ENCODE data around the gene PPP2R5C. TPM values are rescaled to one million over a fixed set of nuclear protein-coding genes. Genes with fewer than 3 reads are reported as not detected.
A peak's percentile ranks its signal among the peaks of the same experiment; 100 is the strongest.

PPP2R5C gene
- total and polyA plus RNA-seq, 2 of the 8 experiments (the other 6 are each of a cell fraction or from before 2014, with no cell fraction given): 49.6 to 95.9 TPM

DNA sequence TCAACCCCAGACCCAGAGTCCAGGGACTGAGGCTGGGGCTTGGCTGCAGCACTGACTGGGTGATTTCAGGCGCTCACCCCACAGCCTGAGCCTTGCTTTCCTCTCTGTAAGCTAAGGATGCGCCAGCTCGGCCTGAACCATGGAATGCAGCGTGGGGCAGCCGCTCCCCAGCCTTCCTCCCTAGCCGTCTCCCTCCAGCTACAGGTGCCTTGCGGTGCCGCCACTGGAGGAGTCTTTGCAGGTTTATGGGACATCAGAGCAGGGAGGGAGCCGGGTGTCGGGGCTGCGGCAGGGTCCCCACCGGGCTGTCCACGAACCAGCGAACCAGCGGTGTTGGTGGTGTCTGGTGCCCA lies 19.4 kb downstream of the PPP2R5C start:
- H3K4me3 ChIP-seq (ENCODE audit: extremely low read depth in 1 of 4, insufficient read depth in 2 of 4, low read depth in 3 of 4, low read length in 4 of 4): peak overlapping the region; percentile 65 to 84 (median 78)
- H3K23ac ChIP-seq (ENCODE audit: insufficient read length): no peak overlapping the region
- WGBS, 2 experiments (ENCODE audit: extremely low coverage in 1 of 2, insufficient coverage in 1 of 2, insufficient read length in 1 of 2, insufficient replicate concordance in 2 of 2, low coverage in 1 of 2, low lambda C conversion rate in 2 of 2, missing lambda C conversion rate in 1 of 2): 2% methylated on average over 15 of the region's 15 CpGs; no CpG with 5 or more reads in 1 of the 2 experiments
- no peaks in the 10 kb centered on the region for H3K79me2 ChIP-seq (ENCODE audit: control insufficient read depth in 1 of 2, insufficient read depth in 2 of 2, low read length in 2 of 2)
- peak overlapping the region; percentile 72 for H4K8ac ChIP-seq (ENCODE audit: extremely low read depth, insufficient read depth, low read length)
- peaks cover 3 to 7% (median 6%) of the 10 kb centered on the region in 4 experiments; a peak in 6 of 7 replicates for H3K4me1 ChIP-seq (replicated peaks in 1 of 4; ENCODE audit: control insufficient read depth in 3 of 4, insufficient read depth in 4 of 4, low read length in 3 of 4)
- H3K79me1 ChIP-seq (ENCODE audit: low read depth, low read length): no peaks in the 10 kb centered on the region
- no peak for FAIRE-seq
- H3K27me3 ChIP-seq (replicated peaks in 1 of 4; ENCODE audit: control insufficient read depth in 3 of 4, extremely low read depth in 1 of 4, insufficient read depth in 3 of 4, low read length in 3 of 4): peaks cover 4 to 32% (median 29%) of the 10 kb centered on the region in 4 experiments
- POLR2A ChIA-PET (ENCODE audit: partially characterized antibody): interaction anchor here (0.6 to 1.0 kb wide), 2 partner anchors 9 to 18 kb away, joined by 3 read pairs; no protein-coding TSS in a partner anchor
- H3K4ac ChIP-seq (replicated peaks; ENCODE audit: insufficient read length, low read depth, low read length): no peak overlapping the region
- peak overlapping the region; percentile 61; the same call in 1 of the 2 replicates for H2BK15ac ChIP-seq (ENCODE audit: low read length)
- no peak overlapping the region for H2AK5ac ChIP-seq (ENCODE audit: low read depth, low read length)
- H3K14ac ChIP-seq (ENCODE audit: insufficient read length): no peak overlapping the region
- H3K4me2 ChIP-seq (ENCODE audit: insufficient read depth in 1 of 2, low read depth in 2 of 2, low read length in 2 of 2): peak overlapping the region; percentile 93
- H3K18ac ChIP-seq (ENCODE audit: extremely low read depth, low read length): no peak overlapping the region
- no peak overlapping the region for H4K91ac ChIP-seq (replicated peaks; ENCODE audit: insufficient read length, low read length)
- peaks cover 0 to 13% of the 10 kb centered on the region in 2 experiments for H4K20me1 ChIP-seq (replicated peaks in 1 of 2; ENCODE audit: control insufficient read depth in 1 of 2, insufficient read depth in 2 of 2, low read length in 2 of 2)
- no peak overlapping the region for H3K56ac ChIP-seq (replicated peaks; ENCODE audit: insufficient read length, low read depth, low read length)
- H2BK12ac ChIP-seq (ENCODE audit: low read depth, low read length): no peak overlapping the region
- H2AFZ ChIP-seq (ENCODE audit: low read length): peak overlapping the region; percentile 9; the same call in 1 of the 2 replicates
- no peak overlapping the region for H3K27ac ChIP-seq (ENCODE audit: low read depth, low read length)
- H4K5ac ChIP-seq (ENCODE audit: insufficient read length, low read depth, low read length): no peak overlapping the region
- H3K9ac ChIP-seq (replicated peaks in 1 of 4; ENCODE audit: extremely low read depth in 1 of 4, low read depth in 3 of 4, low read length in 3 of 4): peak overlapping the region in 1 of 4 experiments; percentile 4; a peak in 2 of 7 replicates
- peaks cover 15% of the 10 kb centered on the region; the same call in 1 of the 2 replicates for H3K23me2 ChIP-seq (ENCODE audit: low read depth, low read length)
- no peaks in the 10 kb centered on the region for H3K9me3 ChIP-seq (ENCODE audit: insufficient read depth in 2 of 2, low read depth in 1 of 2, low read length in 1 of 2)
- CTCF ChIA-PET (ENCODE audit: partially characterized antibody): interaction anchor here (0.7 to 1.5 kb wide), 4 partner anchors 10 to 98 kb away, joined by 3 to 13 read pairs (median 4); no protein-coding TSS in a partner anchor
- peak in 1 of 2 experiments; percentile 65 for DNase-seq (ENCODE audit: low read depth in 1 of 2, low spot score in 2 of 2)
- H2BK20ac ChIP-seq (ENCODE audit: low read length): no peak overlapping the region
- peak overlapping the region; percentile 76 for H2BK120ac ChIP-seq (replicated peaks; ENCODE audit: low read depth, low read length)
- H3K36me3 ChIP-seq (ENCODE audit: control insufficient read depth in 2 of 4, insufficient read depth in 4 of 4, low read length in 3 of 4): no peaks in the 10 kb centered on the region
- H2BK5ac ChIP-seq (ENCODE audit: low read depth, low read length): no peak overlapping the region
- TF ChIP-seq CHD2 (IDR thresholded peaks at IDR 0.05; ENCODE audit: low read length) (no peak), SIN3A (conservative IDR thresholded peaks at IDR 0.05 in 1 of 2, IDR thresholded peaks at IDR 0.05 in 1 of 2; ENCODE audit: low read depth in 1 of 2, low read length in 2 of 2) (no peak), TEAD4 (IDR thresholded peaks at IDR 0.05; ENCODE audit: low read depth, low read length) (0 out of 2 replicates have a peak, but pooled peaks have one; percentile 25), CHD1 (IDR thresholded peaks at IDR 0.05; ENCODE audit: low read depth, low read length) (no peak), GABPA (IDR thresholded peaks at IDR 0.05; ENCODE audit: borderline replicate concordance, insufficient read depth, low read length) (no peak), JUND (IDR thresholded peaks at IDR 0.05; ENCODE audit: low read length) (no peak), TAF1 (IDR thresholded peaks at IDR 0.05; ENCODE audit: low read depth, low read length) (no peak), SP2 (IDR thresholded peaks at IDR 0.05; ENCODE audit: low read length) (no peak), RNF2 (IDR thresholded peaks at IDR 0.05; ENCODE audit: borderline replicate concordance, low read depth, low read length, missing control alignments, poor library complexity, severe bottlenecking) (peak; percentile 53), SAP30 (IDR thresholded peaks at IDR 0.05; ENCODE audit: insufficient read depth, insufficient replicate concordance, low read length) (no peak), HDAC2 (IDR thresholded peaks at IDR 0.05; ENCODE audit: borderline replicate concordance in 1 of 2, low read depth in 2 of 2, low read length in 2 of 2) (no peak), RFX5 (IDR thresholded peaks at IDR 0.05; ENCODE audit: borderline replicate concordance, low read depth, low read length) (no peak), KDM5A (IDR thresholded peaks at IDR 0.05; ENCODE audit: low read length) (no peak)
